IMR-90 (cell line): Measurements from ENCODE around the gene KRTAP5-3. TPM values are rescaled to one million over a fixed set of nuclear protein-coding genes. Genes with fewer than 3 reads are reported as not detected.
"Not testable (repeated sequence)": the region's sequence is repeated elsewhere in the genome, so short reads cannot be mapped to it uniquely, and the experiment has no call there.

Source experiments
- ATAC-seq: fragments of 200-7000 bp; cut with Tn5 transposase; 2 replicates; pipeline ENCODE4 v1.9.1; 2020; ENCODE audit warnings: low read depth, mild to moderate bottlenecking, moderate library complexity
- BruUV-seq: library from RNA; stranded (reverse); fragments of 400-500 nt; replicated peaks from 2 replicates; lab custom pipeline; 2021; lab: Mats Ljungman, UMichigan
- CTCF ChIA-PET: fragments of 300-600 bp; formaldehyde crosslinking; extraction: SDS; loops from one replicate; lab custom pipeline; 2021; ENCODE audit warnings: antibody characterized with exemption; lab: Yijun Ruan, JAX
- POLR2A ChIA-PET: fragments of 300-600 bp; sonication (Branson Sonifier 250); formaldehyde crosslinking; loops from one replicate; lab custom pipeline; 2022; ENCODE audit warnings: antibody characterized with exemption; ENCODE audit not compliant: unreplicated experiment; lab: Charles Lee
- DNase-seq: peaks from one replicate; pipeline ENCODE4 v3.0.0; 2013
- H2AFZ ChIP-seq: replicated peaks from 2 replicates; pipeline ENCODE3; 2013; ENCODE audit warnings: low read length, mild to moderate bottlenecking; ENCODE audit not compliant: poor library complexity
- H2AK5ac ChIP-seq: 2 replicates; pipeline ENCODE4 v1.6.1; 2013; ENCODE audit warnings: low read depth, low read length, inconsistent platforms
- H2AK9ac ChIP-seq: replicated peaks from 2 replicates; pipeline ENCODE3; 2013; ENCODE audit warnings: mild to moderate bottlenecking, low read depth, low read length, moderate library complexity; ENCODE audit not compliant: poor library complexity
- H2BK120ac ChIP-seq: 2 replicates; pipeline ENCODE4 v1.6.1; 2013; ENCODE audit warnings: low read depth, low read length, inconsistent platforms
- H2BK15ac ChIP-seq: 3 replicates; pipeline ENCODE4 v1.6.1; 2013; ENCODE audit warnings: low read depth, low read length, inconsistent platforms
- H2BK20ac ChIP-seq: 2 replicates; pipeline ENCODE4 v1.6.1; 2013; ENCODE audit warnings: low read depth, mild to moderate bottlenecking, inconsistent platforms, low read length, moderate library complexity
- H2BK5ac ChIP-seq: 2 replicates; pipeline ENCODE4 v1.6.1; 2013; ENCODE audit warnings: mild to moderate bottlenecking, low read depth, low read length, inconsistent platforms; ENCODE audit not compliant: poor library complexity, severe bottlenecking
- H3K14ac ChIP-seq: replicated peaks from 2 replicates; pipeline ENCODE4 v1.6.1; 2013; ENCODE audit warnings: low read depth, low read length, inconsistent platforms
- H3K18ac ChIP-seq: 2 replicates; pipeline ENCODE4 v1.6.1; 2013; ENCODE audit warnings: low read depth, low read length, control low read depth
- H3K23ac ChIP-seq: 2 replicates; pipeline ENCODE4 v1.6.1; 2013; ENCODE audit warnings: low read depth, low read length, inconsistent platforms
- H3K27ac ChIP-seq: 2 replicates; pipeline ENCODE4 v1.5.1; 2013; ENCODE audit warnings: mild to moderate bottlenecking, control low read depth, low read length; ENCODE audit not compliant: insufficient read depth
- H3K27me3 ChIP-seq: 2 replicates; pipeline ENCODE4 v1.6.1; 2013; ENCODE audit warnings: low read length; ENCODE audit not compliant: control insufficient read depth, insufficient read depth
- H3K36me3 ChIP-seq: 2 replicates; pipeline ENCODE4 v1.6.1; 2013; ENCODE audit warnings: low read length, mixed read lengths; ENCODE audit not compliant: control insufficient read depth, insufficient read depth
- H3K4ac ChIP-seq: 2 replicates; pipeline ENCODE4 v1.6.1; 2013; ENCODE audit warnings: low read depth, low read length, inconsistent platforms
- H3K4me1 ChIP-seq: 2 replicates; pipeline ENCODE4 v1.6.1; 2013; ENCODE audit warnings: low read length, mixed read lengths; ENCODE audit not compliant: control insufficient read depth, insufficient read depth
- H3K4me2 ChIP-seq: 2 replicates; pipeline ENCODE4 v1.6.1; 2013; ENCODE audit warnings: low read depth, mild to moderate bottlenecking, control low read depth, low read length, moderate library complexity
- H3K4me3 ChIP-seq: 2 replicates; pipeline ENCODE4 v1.5.1; 2013; ENCODE audit warnings: low read depth, mild to moderate bottlenecking, control low read depth, low read length, moderate library complexity; ENCODE audit not compliant: insufficient read depth
- H3K56ac ChIP-seq: 2 replicates; pipeline ENCODE4 v1.6.1; 2013; ENCODE audit warnings: low read length, inconsistent platforms; ENCODE audit not compliant: insufficient read depth; ENCODE audit errors: extremely low read depth
- H3K79me1 ChIP-seq, 2 experiments: 2 replicates each; pipeline ENCODE4 v1.6.1; 2013; ENCODE audit warnings: low read length in 2 of 2, inconsistent platforms in 1 of 2, low read depth in 1 of 2
- H3K9ac ChIP-seq: 2 replicates; pipeline ENCODE4 v1.6.1; 2013; ENCODE audit warnings: low read depth, low read length, control low read depth
- H3K9me1 ChIP-seq: 2 replicates; pipeline ENCODE4 v1.6.1; 2013; ENCODE audit warnings: low read length, inconsistent platforms; ENCODE audit not compliant: insufficient read depth
- H3K9me3 ChIP-seq: 2 replicates; pipeline ENCODE4 v1.6.1; 2013; ENCODE audit warnings: low read length; ENCODE audit not compliant: control insufficient read depth, insufficient read depth
- H4K20me1 ChIP-seq: 2 replicates; pipeline ENCODE4 v1.6.1; 2013; ENCODE audit warnings: low read length, inconsistent platforms; ENCODE audit not compliant: insufficient read depth
- H4K5ac ChIP-seq: 2 replicates; pipeline ENCODE4 v1.6.1; 2013; ENCODE audit warnings: mild to moderate bottlenecking, low read depth, low read length, control low read depth
- H4K8ac ChIP-seq, 2 experiments: 2 replicates each; pipeline ENCODE4 v1.6.1; 2013; ENCODE audit warnings: low read depth in 2 of 2, low read length in 2 of 2, control low read depth in 1 of 2, inconsistent platforms in 1 of 2
- H4K91ac ChIP-seq: 2 replicates; pipeline ENCODE4 v1.6.1; 2013; ENCODE audit warnings: low read depth, low read length, inconsistent platforms; ENCODE audit not compliant: insufficient read depth
- WGBS, 2 experiments: methylation state at CpG; one replicate each; pipeline versions ENCODE4 v1.1.5 to v1.1.7; 2013; ENCODE audit warnings: missing lambda C conversion rate in 2 of 2; ENCODE audit not compliant: insufficient read length in 1 of 2; ENCODE audit errors: extremely low coverage in 2 of 2; 5-methylcytosine and 5-hydroxymethylcytosine counted together
- dilution Hi-C: fragments of 300-500 bp; cut with HindIII; formaldehyde crosslinking; loops from one replicate; pipeline ENCODE4 v1.14.3; 2018; ENCODE audit warnings: low sequenced_read_pairs; ENCODE audit not compliant: unreplicated experiment
- in situ Hi-C: fragments of 300-500 bp; cut with MboI; formaldehyde crosslinking; loops from 3 replicates; pipeline ENCODE4 v1.14.3; 2019; ENCODE audit warnings: low sequenced_read_pairs, inconsistent platforms, mixed read lengths
- intact Hi-C: fragments of 100-400 bp; cut with micrococcal nuclease; formaldehyde crosslinking; loops from 2 replicates; pipeline ENCODE4 v1.10.0; 2022
- polyA plus RNA-seq, 3 experiments: library from polyadenylated mRNA; depleted of rRNA; stranded (reverse); fragments of >200 nt; gene quantifications; 2 replicates each; pipeline ENCODE4 v1.2.3, GENCODE V29; 2012; ENCODE audit warnings: low replicate concordance in 1 of 3
- total RNA-seq: library from RNA; depleted of rRNA; stranded (reverse); fragments of >200 nt; gene quantifications from 2 replicates; pipeline ENCODE4 v1.2.3, GENCODE V29; 2012

Gene KRTAP5-3
- total and polyA plus RNA-seq, 2 of the 4 experiments (the other 2 are of a cell fraction) = not detected

DNA sequence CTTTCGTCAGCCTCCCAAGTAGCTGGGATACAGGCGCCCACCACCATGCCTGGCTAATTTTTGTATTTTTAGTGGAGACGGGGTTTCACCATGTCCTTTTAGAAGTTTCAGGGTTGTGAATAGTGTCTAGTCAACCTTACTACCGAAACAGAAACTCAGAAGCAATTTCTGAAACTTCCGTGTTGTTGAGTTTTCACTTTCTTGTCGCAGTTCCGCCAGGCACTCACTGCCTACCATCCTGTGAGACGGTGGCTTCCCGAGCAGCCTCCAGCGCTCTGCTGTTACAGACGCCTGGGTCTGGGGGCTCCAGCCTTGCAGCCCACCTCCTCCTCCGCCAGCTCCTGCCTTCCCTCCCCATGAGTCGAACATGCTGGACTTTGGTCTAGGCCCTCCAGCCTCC is 2.3 kb downstream of the KRTAP5-3 start:
- H4K20me1 ChIP-seq, H3K18ac ChIP-seq, POLR2A ChIA-PET, H3K56ac ChIP-seq, H2BK120ac ChIP-seq, BruUV-seq, H3K36me3 ChIP-seq, in situ Hi-C loops, H3K4me3 ChIP-seq, ATAC-seq, dilution Hi-C loops, H3K4ac ChIP-seq, H2BK15ac ChIP-seq, H3K79me1 ChIP-seq, H3K4me1 ChIP-seq, H3K9ac ChIP-seq, H3K23ac ChIP-seq, H3K4me2 ChIP-seq, H4K5ac ChIP-seq, intact Hi-C loops, H3K9me3 ChIP-seq, H4K8ac ChIP-seq, H2AFZ ChIP-seq, H2AK5ac ChIP-seq, H3K14ac ChIP-seq, H4K91ac ChIP-seq, H2BK5ac ChIP-seq, H3K27ac ChIP-seq, H2BK20ac ChIP-seq, H2AK9ac ChIP-seq, DNase-seq, H3K9me1 ChIP-seq: not testable (repeated sequence)
- CTCF ChIA-PET = interaction anchor here (1.0 kb wide), 1 partner anchor 11 kb away, joined by 4 read pairs; no protein-coding TSS in a partner anchor
- WGBS, 2 experiments = 85% methylated on average over 6 of the region's 13 CpGs; no CpG with 5 or more reads in 1 of the 2 experiments
- peaks cover 49% of the 10 kb centered on the region for H3K27me3 ChIP-seq
